ENCODE data around the gene GRP.

The GRP gene

DNA sequence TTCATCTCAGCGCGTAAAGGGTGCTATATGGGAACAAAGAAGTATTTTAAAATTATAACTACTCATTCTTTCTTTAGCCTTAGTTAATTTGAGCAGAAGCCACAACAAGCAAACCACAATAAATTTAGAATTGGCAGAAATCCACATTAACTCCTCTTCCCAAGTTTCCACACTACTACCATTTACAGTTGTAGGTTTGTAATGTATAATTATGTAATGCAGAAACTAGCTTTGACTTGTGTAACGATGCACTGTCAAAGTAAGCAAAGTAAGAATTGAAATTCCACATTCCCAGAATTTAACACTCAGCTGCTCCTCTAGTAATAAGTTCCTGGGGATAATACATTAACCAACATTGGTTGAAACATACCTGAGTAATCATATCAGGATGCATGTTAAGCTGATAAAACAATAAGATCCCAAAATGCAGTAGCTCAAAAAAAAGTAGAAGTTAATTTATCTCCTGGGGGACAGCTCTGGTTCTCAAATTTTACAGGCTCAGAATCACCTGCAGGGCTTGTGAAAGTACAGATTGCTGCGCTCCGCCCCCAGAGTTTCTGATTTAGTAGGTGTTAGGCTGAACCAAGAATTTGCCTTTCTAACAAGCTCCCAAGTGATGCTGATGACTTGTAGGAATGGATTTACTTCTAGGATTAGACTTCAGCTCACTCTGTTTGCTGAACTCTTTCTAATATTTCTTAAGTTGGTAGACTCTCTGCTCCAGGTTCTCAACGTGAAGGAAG is 9.9 kb downstream of the GRP start:
- no peaks in the 10 kb centered on the region for H3K79me2 ChIP-seq (ENCODE audit: control insufficient read depth, insufficient read depth, low read length)
- H3K23ac ChIP-seq (ENCODE audit: low read length) = no peak overlapping the region
- H4K8ac ChIP-seq (ENCODE audit: low read depth, low read length) = no peak overlapping the region
- H3K27ac ChIP-seq (ENCODE audit: low read depth, low read length) = peak overlapping the region; percentile 28
- H3K56ac ChIP-seq (ENCODE audit: low read length) = no peak overlapping the region
- H2BK15ac ChIP-seq (replicated peaks; ENCODE audit: low read depth) = no peak overlapping the region
- WGBS (ENCODE audit: extremely low coverage, insufficient coverage, low lambda C conversion rate) = no CpG with 5 or more reads among the region's 6 CpGs
- H3K79me1 ChIP-seq (ENCODE audit: low read length) = no peaks in the 10 kb centered on the region
- H3K18ac ChIP-seq (ENCODE audit: low read length) = no peak overlapping the region
- H3K4me1 ChIP-seq (ENCODE audit: control insufficient read depth, low read depth, low read length) = peaks cover 3% of the 10 kb centered on the region
- H3K4me2 ChIP-seq (ENCODE audit: low read length) = no peak overlapping the region
- no peaks in the 10 kb centered on the region for H3K27me3 ChIP-seq (ENCODE audit: insufficient read depth, low read length, poor library complexity)
- H3K9ac ChIP-seq (ENCODE audit: low read length) = no peak overlapping the region
- H3K4ac ChIP-seq (ENCODE audit: low read depth, low read length) = no peak overlapping the region
- no peak overlapping the region for H2BK5ac ChIP-seq (ENCODE audit: low read length)
- no peak overlapping the region for H2BK120ac ChIP-seq (ENCODE audit: low read depth, low read length)
- no peak overlapping the region for H2AK5ac ChIP-seq (ENCODE audit: low read length)
- H3K4me3 ChIP-seq (ENCODE audit: low read length) = no peak overlapping the region
- no peak for DNase-seq
- no peaks in the 10 kb centered on the region for H3K36me3 ChIP-seq (ENCODE audit: control insufficient read depth, insufficient read depth, low read length)
- no peak overlapping the region for H4K5ac ChIP-seq (ENCODE audit: low read length)

DNA sequence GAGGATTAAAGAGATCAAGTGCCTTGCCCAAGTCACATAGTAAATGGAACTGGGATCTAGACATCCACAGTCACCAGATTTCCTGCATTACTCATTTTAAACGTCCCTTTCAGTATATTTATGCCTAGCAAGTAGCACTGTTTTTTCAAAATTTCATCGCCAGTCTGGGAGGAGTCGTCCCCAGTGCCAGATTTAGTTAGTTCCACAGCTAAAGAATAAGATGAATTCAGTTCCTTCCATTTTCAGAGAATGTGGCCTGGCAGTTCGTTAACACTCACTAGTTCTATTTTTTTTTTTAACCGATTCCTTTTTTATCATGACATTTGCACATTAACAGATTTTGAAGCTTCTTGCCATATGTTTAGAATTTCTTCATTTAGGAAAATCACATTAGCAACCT is 11.2 kb downstream of the GRP start:
- Histone ChIP-seq H3K4me3 (ENCODE audit: low read length) (no peak overlapping the region), H3K23ac (ENCODE audit: low read length) (no peak overlapping the region), H3K9ac (ENCODE audit: low read length) (no peak overlapping the region), H3K4me1 (ENCODE audit: control insufficient read depth, low read depth, low read length) (peaks cover 3% of the 10 kb centered on the region), H3K79me2 (ENCODE audit: control insufficient read depth, insufficient read depth, low read length) (no peaks in the 10 kb centered on the region), H4K5ac (ENCODE audit: low read length) (no peak overlapping the region), H3K4ac (ENCODE audit: low read depth, low read length) (no peak overlapping the region), H2BK5ac (ENCODE audit: low read length) (no peak overlapping the region), H2BK120ac (ENCODE audit: low read depth, low read length) (no peak overlapping the region), H2BK15ac (replicated peaks; ENCODE audit: low read depth) (no peak overlapping the region), H3K27me3 (ENCODE audit: insufficient read depth, low read length, poor library complexity) (no peaks in the 10 kb centered on the region), H3K56ac (ENCODE audit: low read length) (no peak overlapping the region), H3K27ac (ENCODE audit: low read depth, low read length) (no peak overlapping the region), H2AK5ac (ENCODE audit: low read length) (no peak overlapping the region), H3K4me2 (ENCODE audit: low read length) (no peak overlapping the region), H3K79me1 (ENCODE audit: low read length) (no peaks in the 10 kb centered on the region), H3K18ac (ENCODE audit: low read length) (no peak overlapping the region), H4K8ac (ENCODE audit: low read depth, low read length) (no peak overlapping the region), H3K36me3 (ENCODE audit: control insufficient read depth, insufficient read depth, low read length) (no peaks in the 10 kb centered on the region)
- DNase-seq = no peak
- whole genome bisulfite sequencing (ENCODE audit: extremely low coverage, insufficient coverage, low lambda C conversion rate) = no CpG with 5 or more reads among the region's 5 CpGs

DNA sequence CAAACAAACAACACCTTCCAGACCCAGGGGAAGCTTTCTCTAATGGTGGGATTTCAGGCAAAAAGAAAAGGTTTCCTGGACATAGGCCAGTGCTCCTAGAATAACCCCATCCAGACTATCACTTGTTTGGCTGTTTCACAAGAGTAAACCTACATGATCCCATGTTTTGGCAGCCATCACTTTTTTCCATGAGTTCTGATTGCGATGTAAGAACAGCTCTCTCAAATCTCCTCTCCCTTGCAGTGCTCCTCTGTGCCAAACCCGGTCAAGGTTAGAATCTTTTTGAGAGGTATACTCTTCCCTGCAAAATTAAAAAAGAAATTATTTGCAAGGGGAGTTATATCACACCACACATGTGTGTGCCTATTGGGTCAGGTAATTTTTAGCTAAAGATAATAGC is 11.9 kb downstream of the GRP start:
- Histone ChIP-seq H3K4me1 (ENCODE audit: control insufficient read depth, low read depth, low read length) (peaks cover 3% of the 10 kb centered on the region), H3K4me2 (ENCODE audit: low read length) (no peak overlapping the region), H3K27ac (ENCODE audit: low read depth, low read length) (no peak overlapping the region), H3K36me3 (ENCODE audit: control insufficient read depth, insufficient read depth, low read length) (no peaks in the 10 kb centered on the region), H3K79me2 (ENCODE audit: control insufficient read depth, insufficient read depth, low read length) (no peaks in the 10 kb centered on the region), H2BK120ac (ENCODE audit: low read depth, low read length) (no peak overlapping the region), H3K4ac (ENCODE audit: low read depth, low read length) (no peak overlapping the region), H3K9ac (ENCODE audit: low read length) (no peak overlapping the region), H2AK5ac (ENCODE audit: low read length) (no peak overlapping the region), H3K4me3 (ENCODE audit: low read length) (no peak overlapping the region), H3K23ac (ENCODE audit: low read length) (no peak overlapping the region), H4K8ac (ENCODE audit: low read depth, low read length) (no peak overlapping the region), H3K79me1 (ENCODE audit: low read length) (no peaks in the 10 kb centered on the region), H3K27me3 (ENCODE audit: insufficient read depth, low read length, poor library complexity) (no peaks in the 10 kb centered on the region), H3K56ac (ENCODE audit: low read length) (no peak overlapping the region), H2BK5ac (ENCODE audit: low read length) (no peak overlapping the region), H2BK15ac (replicated peaks; ENCODE audit: low read depth) (no peak overlapping the region), H4K5ac (ENCODE audit: low read length) (no peak overlapping the region), H3K18ac (ENCODE audit: low read length) (no peak overlapping the region)
- no peak for DNase-seq
- no CpG with 5 or more reads among the region's 2 CpGs for WGBS (ENCODE audit: extremely low coverage, insufficient coverage, low lambda C conversion rate)

DNA sequence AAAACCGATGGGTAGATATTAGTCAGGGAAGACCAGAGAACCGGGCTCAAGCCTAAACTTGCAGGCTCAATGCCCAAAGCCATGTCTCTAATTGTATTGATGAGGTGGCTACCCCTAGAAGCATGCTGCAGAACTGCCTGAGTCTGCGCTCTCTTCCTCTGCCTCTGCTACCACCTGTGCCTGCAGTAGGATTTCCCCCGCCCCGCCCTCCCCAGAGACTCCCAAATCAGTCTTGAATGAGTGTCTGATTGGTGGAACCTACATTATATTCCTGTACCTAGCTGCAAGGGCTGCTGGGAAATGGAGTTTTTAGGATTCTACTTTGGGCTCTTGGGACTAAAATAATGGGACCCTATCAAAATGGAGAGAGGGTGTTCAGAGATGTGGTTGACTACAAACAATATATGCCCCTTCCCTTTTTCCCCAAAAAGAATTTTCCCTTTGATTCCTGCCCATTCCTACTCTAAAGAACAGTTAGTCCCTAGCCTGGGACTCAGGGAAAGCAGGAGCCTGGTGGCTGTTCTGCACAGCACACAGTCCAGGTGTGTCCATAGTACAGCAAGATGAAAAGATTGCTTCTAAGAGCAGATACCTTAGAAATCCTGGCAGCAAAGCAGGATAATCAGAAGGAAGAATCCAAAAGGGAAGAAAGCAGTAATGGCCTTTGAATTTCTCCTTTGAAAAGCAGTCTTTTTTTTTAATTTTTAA is 12.5 kb downstream of the GRP start:
- no CpG with 5 or more reads among the region's 5 CpGs for WGBS (ENCODE audit: extremely low coverage, insufficient coverage, low lambda C conversion rate)
- H3K27ac ChIP-seq (ENCODE audit: low read depth, low read length) = no peak overlapping the region

DNA sequence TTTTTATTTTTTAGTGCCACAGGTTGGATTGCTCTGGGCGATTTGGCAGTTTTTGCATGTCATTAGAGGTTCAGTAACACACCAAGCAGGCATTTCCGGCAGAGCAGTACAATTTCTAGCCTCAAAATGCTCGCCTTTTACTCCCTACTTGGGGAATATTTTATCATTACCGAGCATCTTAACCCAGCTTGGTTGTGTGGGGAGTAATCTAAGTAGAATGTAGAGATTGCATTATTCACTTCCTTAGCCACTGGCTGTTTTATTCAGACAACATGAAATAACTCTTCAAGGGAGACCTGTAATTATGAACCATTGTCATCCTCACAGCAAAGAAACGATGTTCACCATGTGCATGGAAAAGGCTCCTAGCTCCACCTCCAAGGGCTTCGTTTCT is 13.1 kb downstream of the GRP start:
- H3K56ac ChIP-seq (ENCODE audit: low read length) = no peak overlapping the region

More for the DNA sequence above, 12.5 kb downstream of the GRP start:
- Histone ChIP-seq H2BK120ac (ENCODE audit: low read depth, low read length) (no peak overlapping the region), H3K79me2 (ENCODE audit: control insufficient read depth, insufficient read depth, low read length) (no peaks in the 10 kb centered on the region), H3K23ac (ENCODE audit: low read length) (no peak overlapping the region), H3K36me3 (ENCODE audit: control insufficient read depth, insufficient read depth, low read length) (no peaks in the 10 kb centered on the region), H2BK5ac (ENCODE audit: low read length) (no peak overlapping the region), H3K56ac (ENCODE audit: low read length) (no peak overlapping the region), H3K18ac (ENCODE audit: low read length) (no peak overlapping the region), H3K4ac (ENCODE audit: low read depth, low read length) (no peak overlapping the region), H2AK5ac (ENCODE audit: low read length) (no peak overlapping the region), H3K9ac (ENCODE audit: low read length) (no peak overlapping the region), H2BK15ac (replicated peaks; ENCODE audit: low read depth) (no peak overlapping the region), H3K4me2 (ENCODE audit: low read length) (no peak overlapping the region), H3K4me1 (ENCODE audit: control insufficient read depth, low read depth, low read length) (peaks cover 3% of the 10 kb centered on the region), H4K5ac (ENCODE audit: low read length) (no peak overlapping the region), H3K79me1 (ENCODE audit: low read length) (no peaks in the 10 kb centered on the region), H4K8ac (ENCODE audit: low read depth, low read length) (no peak overlapping the region), H3K4me3 (ENCODE audit: low read length) (no peak overlapping the region), H3K27me3 (ENCODE audit: insufficient read depth, low read length, poor library complexity) (no peaks in the 10 kb centered on the region)
- DNase-seq = peak; percentile 63

More for the DNA sequence above, 13.1 kb downstream of the GRP start:
- H3K27ac ChIP-seq (ENCODE audit: low read depth, low read length) = no peak overlapping the region
- peaks cover 3% of the 10 kb centered on the region for H3K4me1 ChIP-seq (ENCODE audit: control insufficient read depth, low read depth, low read length)
- H3K4ac ChIP-seq (ENCODE audit: low read depth, low read length) = no peak overlapping the region
- H4K5ac ChIP-seq (ENCODE audit: low read length) = no peak overlapping the region
- DNase-seq = no peak
- no peak overlapping the region for H2BK5ac ChIP-seq (ENCODE audit: low read length)
- no peak overlapping the region for H3K4me2 ChIP-seq (ENCODE audit: low read length)
- H3K79me2 ChIP-seq (ENCODE audit: control insufficient read depth, insufficient read depth, low read length) = no peaks in the 10 kb centered on the region
- no peaks in the 10 kb centered on the region for H3K36me3 ChIP-seq (ENCODE audit: control insufficient read depth, insufficient read depth, low read length)
- H3K79me1 ChIP-seq (ENCODE audit: low read length) = no peaks in the 10 kb centered on the region
- H3K4me3 ChIP-seq (ENCODE audit: low read length) = no peak overlapping the region
- H4K8ac ChIP-seq (ENCODE audit: low read depth, low read length) = no peak overlapping the region
- no CpG with 5 or more reads among the region's 6 CpGs for WGBS (ENCODE audit: extremely low coverage, insufficient coverage, low lambda C conversion rate)
- no peak overlapping the region for H2BK120ac ChIP-seq (ENCODE audit: low read depth, low read length)
- H2BK15ac ChIP-seq (replicated peaks; ENCODE audit: low read depth) = no peak overlapping the region
- H2AK5ac ChIP-seq (ENCODE audit: low read length) = no peak overlapping the region
- H3K23ac ChIP-seq (ENCODE audit: low read length) = no peak overlapping the region
- no peak overlapping the region for H3K9ac ChIP-seq (ENCODE audit: low read length)
- no peaks in the 10 kb centered on the region for H3K27me3 ChIP-seq (ENCODE audit: insufficient read depth, low read length, poor library complexity)
- H3K18ac ChIP-seq (ENCODE audit: low read length) = no peak overlapping the region

Data from mesendoderm (in vitro differentiated cells).